Peyer's patch (tissue), 4 donors: ENCODE results near the gene RPL27A. TPM values are rescaled to one million over a fixed set of nuclear protein-coding genes. Genes with fewer than 3 reads are reported as not detected.

ENCODE experiments used
- DNase-seq, 3 donors: peaks; one replicate each; pipeline ENCODE4 v3.0.0-alpha.2; 2017 to 2019
- H3K27ac ChIP-seq, 4 donors: fragments of 200-600 bp; sonication (generic); one replicate each; pipeline ENCODE4 v1.5.1; 2016 to 2019
- H3K27me3 ChIP-seq, 2 donors: fragments of 200-600 bp; sonication (generic); one replicate each; pipeline ENCODE4 v1.5.1; 2019
- H3K36me3 ChIP-seq, 3 donors: fragments of 200-600 bp; sonication (generic); one replicate each; pipeline ENCODE4 v1.5.1; 2016 to 2019
- H3K4me1 ChIP-seq, 4 donors: fragments of 200-600 bp; sonication (generic); one replicate each; pipeline ENCODE4 v1.5.1; 2016 to 2019
- H3K4me3 ChIP-seq, 4 donors: fragments of 200-600 bp; sonication (generic); 1 replicate in 3 of 4; 2 replicates in 1 of 4; pipeline ENCODE4 v1.5.1; 2016 to 2019; ENCODE audit warnings: mild to moderate bottlenecking in 1 of 4
- H3K9me3 ChIP-seq, 4 donors: fragments of 200-600 bp; sonication (generic); one replicate each; pipeline ENCODE4 v1.5.1; 2016 to 2019; ENCODE audit warnings: mild to moderate bottlenecking in 1 of 4
- POLR2A ChIP-seq, 2 donors: fragments of 450-650 bp; IDR thresholded peaks; one replicate each; pipeline ENCODE4 v1.5.1; 2017; ENCODE audit warnings: antibody characterized with exemption in 2 of 2, mild to moderate bottlenecking in 2 of 2, moderate library complexity in 2 of 2
- total RNA-seq, 4 donors: library from RNA; depleted of rRNA; stranded (reverse); fragments of >200 nt; gene quantifications; one replicate each; pipeline ENCODE4 v1.1.0, GENCODE V29; 2016
- TF ChIP-seq, protein P1 (sequence below), 6 experiments: fragments of 450-650 bp in 4 of 6; fragments of 200-600 bp in 2 of 6; sonication (generic) in 1 of 6; IDR thresholded peaks; one replicate each; pipeline ENCODE4 v1.5.1; 2017 to 2019; ENCODE audit warnings: antibody characterized with exemption in 6 of 6, mild to moderate bottlenecking in 3 of 6, moderate library complexity in 1 of 6

The RPL27A gene
- total RNA-seq, 4 donors from 2014 or later: 476 to 923 (median 619) TPM

- DNase-seq: peak in 1 of 3 donors; percentile 19
- Histone ChIP-seq H3K4me1 (peaks cover 0 to 74% (median 4%) of the 10 kb centered on the region in 4 donors), H3K9me3 (no peaks in the 10 kb centered on the region), H3K27me3 (no peaks in the 10 kb centered on the region), H3K27ac (peak overlapping the region; percentile 50 to 86 (median 72)), H3K4me3 (no peak overlapping the region), H3K36me3 (peaks cover 0 to 41% (median 0%) of the 10 kb centered on the region in 3 donors)
- TF ChIP-seq POLR2A (IDR thresholded peaks at IDR 0.05): no peak
- TF ChIP-seq, protein P1, sequence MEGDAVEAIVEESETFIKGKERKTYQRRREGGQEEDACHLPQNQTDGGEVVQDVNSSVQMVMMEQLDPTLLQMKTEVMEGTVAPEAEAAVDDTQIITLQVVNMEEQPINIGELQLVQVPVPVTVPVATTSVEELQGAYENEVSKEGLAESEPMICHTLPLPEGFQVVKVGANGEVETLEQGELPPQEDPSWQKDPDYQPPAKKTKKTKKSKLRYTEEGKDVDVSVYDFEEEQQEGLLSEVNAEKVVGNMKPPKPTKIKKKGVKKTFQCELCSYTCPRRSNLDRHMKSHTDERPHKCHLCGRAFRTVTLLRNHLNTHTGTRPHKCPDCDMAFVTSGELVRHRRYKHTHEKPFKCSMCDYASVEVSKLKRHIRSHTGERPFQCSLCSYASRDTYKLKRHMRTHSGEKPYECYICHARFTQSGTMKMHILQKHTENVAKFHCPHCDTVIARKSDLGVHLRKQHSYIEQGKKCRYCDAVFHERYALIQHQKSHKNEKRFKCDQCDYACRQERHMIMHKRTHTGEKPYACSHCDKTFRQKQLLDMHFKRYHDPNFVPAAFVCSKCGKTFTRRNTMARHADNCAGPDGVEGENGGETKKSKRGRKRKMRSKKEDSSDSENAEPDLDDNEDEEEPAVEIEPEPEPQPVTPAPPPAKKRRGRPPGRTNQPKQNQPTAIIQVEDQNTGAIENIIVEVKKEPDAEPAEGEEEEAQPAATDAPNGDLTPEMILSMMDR (IDR thresholded peaks at IDR 0.05): no peak
These were observed 35.5 kb downstream of the RPL27A start for GRCh38 chr11:8717876-8718753.

DNA sequence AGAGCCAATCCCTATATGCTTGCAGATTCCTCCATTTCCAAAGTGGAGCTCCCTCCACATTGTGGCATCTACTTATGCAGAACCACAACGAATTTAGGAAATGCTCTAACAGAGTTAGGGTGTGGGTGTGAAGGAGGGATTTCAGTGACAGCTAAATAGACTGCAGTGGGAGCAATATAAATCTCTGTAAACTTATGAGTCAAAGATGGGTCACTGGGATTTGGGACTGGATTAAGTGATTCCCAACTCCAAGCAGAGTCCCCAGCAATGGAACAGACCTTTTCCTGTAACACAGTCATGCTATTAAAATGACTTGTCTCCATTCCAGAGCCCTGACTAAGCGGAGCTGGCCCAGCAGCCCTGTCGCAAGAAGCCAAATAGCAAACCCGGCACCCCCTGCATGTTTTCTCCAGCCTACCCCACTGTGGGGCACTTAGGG lies 36.6 kb downstream of the RPL27A start:
- Histone ChIP-seq H3K27ac (peak overlapping the region; percentile 58 to 86 (median 70)), H3K27me3 (no peaks in the 10 kb centered on the region), H3K4me1 (peaks cover 0 to 84% (median 4%) of the 10 kb centered on the region in 4 donors), H3K4me3 (no peak overlapping the region), H3K36me3 (peaks cover 0 to 32% (median 0%) of the 10 kb centered on the region in 3 donors), H3K9me3 (no peaks in the 10 kb centered on the region)
- DNase-seq: no peak
- TF ChIP-seq POLR2A (IDR thresholded peaks at IDR 0.05): no peak
- TF ChIP-seq, protein P1 (IDR thresholded peaks at IDR 0.05): no peak

DNA sequence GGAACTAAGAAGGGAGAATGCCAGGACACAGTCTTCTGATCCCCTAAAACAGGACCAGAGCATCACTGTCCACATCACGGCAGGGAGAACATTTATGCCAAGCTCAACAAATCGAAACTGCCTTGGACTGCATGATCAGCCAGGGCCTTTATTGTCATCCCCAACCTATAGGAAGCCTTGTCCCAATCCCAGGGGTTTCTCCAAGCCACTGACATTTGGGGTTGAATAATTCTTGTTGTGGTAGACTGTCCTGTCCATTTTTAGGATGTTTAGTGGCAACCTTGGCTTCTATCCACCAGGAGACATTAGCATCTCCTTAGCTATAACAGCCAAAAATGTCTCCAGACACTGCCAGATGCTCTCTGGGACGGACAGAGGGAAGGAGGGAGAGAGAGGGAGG lies 37.1 kb downstream of the RPL27A start:
- no peaks in the 10 kb centered on the region for H3K27me3 ChIP-seq
- H3K4me3 ChIP-seq: no peak overlapping the region
- H3K4me1 ChIP-seq: peaks cover 0 to 88% (median 4%) of the 10 kb centered on the region in 4 donors
- no peak for DNase-seq
- TF ChIP-seq POLR2A (IDR thresholded peaks at IDR 0.05): no peak
- TF ChIP-seq, protein P1 (IDR thresholded peaks at IDR 0.05): no peak
- H3K9me3 ChIP-seq: no peaks in the 10 kb centered on the region
- H3K27ac ChIP-seq: peak overlapping the region; percentile 58 to 86 (median 70)
- peaks cover 0 to 27% (median 0%) of the 10 kb centered on the region in 3 donors for H3K36me3 ChIP-seq

GRCh38 chr11:8720352-8720751 lies 37.8 kb downstream of the RPL27A start:
- TF ChIP-seq, protein P1 (IDR thresholded peaks at IDR 0.05): no peak
- no peak for TF ChIP-seq POLR2A (IDR thresholded peaks at IDR 0.05)
- H3K27me3 ChIP-seq: no peaks in the 10 kb centered on the region
- no peaks in the 10 kb centered on the region for H3K9me3 ChIP-seq
- no peak for DNase-seq
- peaks cover 0 to 21% (median 0%) of the 10 kb centered on the region in 3 donors for H3K36me3 ChIP-seq
- H3K4me1 ChIP-seq: peaks cover 0 to 87% (median 4%) of the 10 kb centered on the region in 4 donors
- H3K27ac ChIP-seq: peak overlapping the region; percentile 58 to 86 (median 70)
- H3K4me3 ChIP-seq: no peak overlapping the region

DNA sequence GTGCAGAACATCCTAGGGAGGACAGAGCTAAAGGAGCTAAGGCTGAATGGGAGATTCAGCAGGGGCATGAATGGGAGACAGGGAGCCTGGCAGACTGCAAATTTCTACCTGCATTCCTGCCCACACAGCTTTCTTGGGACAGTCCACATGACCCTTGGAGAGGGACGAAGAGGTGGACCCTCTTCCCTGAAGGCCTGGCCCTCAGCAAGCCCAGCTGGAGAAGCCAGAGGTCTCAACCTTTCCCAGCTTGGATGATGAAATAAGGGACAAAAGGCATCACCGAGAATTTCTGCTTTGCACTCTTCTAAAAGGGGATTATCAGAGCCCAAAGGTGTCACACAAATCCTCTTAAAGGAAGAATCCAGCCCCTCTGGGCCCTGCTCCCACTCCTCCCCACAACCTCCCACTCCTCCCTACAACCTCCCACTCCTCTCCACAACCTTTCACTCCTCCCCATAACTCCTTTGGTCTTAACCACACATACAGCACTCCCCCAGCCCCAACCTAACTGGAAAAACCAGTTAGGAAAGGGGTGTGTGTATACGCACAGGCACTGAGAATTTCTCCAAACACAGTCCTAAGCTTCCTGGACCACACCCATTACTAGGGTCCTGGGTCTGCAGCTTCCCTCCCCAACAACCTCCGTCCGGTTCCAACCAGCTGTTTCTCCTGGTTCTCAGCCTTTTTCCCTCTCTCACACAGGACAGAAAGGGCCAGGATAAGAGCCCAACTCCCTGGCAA lies 38.4 kb downstream of the RPL27A start:
- H3K9me3 ChIP-seq: no peaks in the 10 kb centered on the region
- peak overlapping the region; percentile 58 to 86 (median 70) for H3K27ac ChIP-seq
- DNase-seq: no peak
- no peaks in the 10 kb centered on the region for H3K27me3 ChIP-seq
- peaks cover 0 to 82% (median 4%) of the 10 kb centered on the region in 4 donors for H3K4me1 ChIP-seq
- TF ChIP-seq, protein P1 (IDR thresholded peaks at IDR 0.05): no peak
- no peak for TF ChIP-seq POLR2A (IDR thresholded peaks at IDR 0.05)
- H3K4me3 ChIP-seq: no peak overlapping the region
- H3K36me3 ChIP-seq: peaks cover 0 to 14% (median 0%) of the 10 kb centered on the region in 3 donors
